K562 (cell line): ENCODE data around the gene RIPK3. TPM values are rescaled to one million over a fixed set of nuclear protein-coding genes. Genes with fewer than 3 reads are reported as not detected.

ENCODE experiments used
- ATAC-seq: fragments of 200-7000 bp; cut with Tn5 transposase; 3 replicates; pipeline ENCODE4 v1.9.1; 2020; ENCODE audit warnings: moderate library complexity
- BruUV-seq: library from RNA; stranded (reverse); fragments of 400-500 nt; replicated peaks from 2 replicates; lab custom pipeline; 2021; lab: Mats Ljungman, UMichigan
- CTCF ChIA-PET: fragments of 300-600 bp; formaldehyde crosslinking; extraction: SDS; loops from one replicate; lab custom pipeline; 2021; ENCODE audit warnings: low intra/inter-chr PET ratio; lab: Yijun Ruan, JAX
- POLR2A ChIA-PET: fragments of 300-600, 350-650 bp; sonication (Branson Sonifier 250); formaldehyde crosslinking; extraction: SDS; loops from one replicate; lab custom pipeline; 2021; ENCODE audit warnings: antibody characterized with exemption, inconsistent platforms; lab: Yijun Ruan, JAX
- DNase-seq, 4 experiments: peaks; one replicate each; pipeline versions ENCODE4 v3.0.0 to v3.0.0-alpha.2; 2011 to 2018; ENCODE audit warnings: low spot score in 3 of 4, mixed read lengths in 3 of 4; ENCODE audit errors: extremely low read depth in 1 of 4
- FAIRE-seq: peaks from 2 replicates; lab custom pipeline; 2011; peaks lifted over from hg19 to GRCh38; lab: Jason Lieb, UNC
- H2AFZ ChIP-seq: 2 replicates; pipeline ENCODE4 v1.6.0; 2011; ENCODE audit warnings: low read depth, low read length, control low read depth, inconsistent platforms
- H3K27ac ChIP-seq: fragments of 200-600 bp; 3 replicates; pipeline ENCODE4 v1.8.0; 2011; ENCODE audit warnings: low read depth, mild to moderate bottlenecking, control low read depth, inconsistent platforms, low read length, moderate library complexity, mixed read lengths; ENCODE audit errors: extremely low read depth
- H3K27me3 ChIP-seq, 2 experiments: fragments of 300-600 bp in 1 of 2; 2 replicates in 1 of 2; 3 replicates in 1 of 2; pipeline versions ENCODE4 v1.6.0 to v1.8.0; 2011; ENCODE audit warnings: inconsistent platforms in 2 of 2, low read length in 2 of 2, mild to moderate bottlenecking in 1 of 2, mixed read lengths in 1 of 2, moderate library complexity in 1 of 2; ENCODE audit not compliant: control insufficient read depth in 2 of 2, insufficient read depth in 2 of 2
- H3K36me3 ChIP-seq: fragments of 300-600 bp; 3 replicates; pipeline ENCODE4 v1.8.0; 2011; ENCODE audit warnings: mild to moderate bottlenecking, low read length, inconsistent platforms; ENCODE audit not compliant: control insufficient read depth, insufficient read depth
- H3K4me1 ChIP-seq, 2 experiments: fragments of 200-600 bp in 1 of 2; replicated peaks in 1 of 2; 2 replicates in 1 of 2; 3 replicates in 1 of 2; pipeline versions ENCODE4 v1.5.1 to v1.8.0; 2011; ENCODE audit warnings: inconsistent platforms in 2 of 2, low read length in 2 of 2, mild to moderate bottlenecking in 1 of 2, mixed read lengths in 1 of 2, moderate library complexity in 1 of 2; ENCODE audit not compliant: control insufficient read depth in 2 of 2, insufficient read depth in 2 of 2
- H3K4me2 ChIP-seq: 2 replicates; pipeline ENCODE4 v1.6.1; 2011; ENCODE audit warnings: low read length, control low read depth, inconsistent platforms, mixed read lengths; ENCODE audit not compliant: insufficient read depth
- H3K4me3 ChIP-seq: fragments of 200-600 bp; sonication (generic), shearing (Covaris generic); 2 replicates; pipeline ENCODE4 v1.5.1; 2016; ENCODE audit warnings: control low read depth, inconsistent platforms
- H3K79me2 ChIP-seq: fragments of 200-600 bp; 3 replicates; pipeline ENCODE4 v1.8.0; 2011; ENCODE audit warnings: low read length, inconsistent platforms; ENCODE audit not compliant: control insufficient read depth, insufficient read depth
- H3K9ac ChIP-seq, 2 experiments: 2 replicates each; pipeline versions ENCODE4 v1.6.0 to v1.6.1; 2011; ENCODE audit warnings: low read depth in 2 of 2, low read length in 2 of 2, control low read depth in 1 of 2, inconsistent platforms in 1 of 2, mild to moderate bottlenecking in 1 of 2, mixed read lengths in 1 of 2; ENCODE audit not compliant: insufficient read depth in 1 of 2
- H3K9me1 ChIP-seq: one replicate; pipeline ENCODE4 v1.6.0; 2011; ENCODE audit warnings: inconsistent platforms, mild to moderate bottlenecking, low read length, moderate library complexity; ENCODE audit not compliant: control insufficient read depth, insufficient read depth
- H3K9me3 ChIP-seq: replicated peaks from 2 replicates; pipeline ENCODE4 v1.5.1; 2011; ENCODE audit warnings: low read depth, low read length, inconsistent platforms; ENCODE audit not compliant: control insufficient read depth, insufficient read depth
- H4K20me1 ChIP-seq: replicated peaks from 2 replicates; pipeline ENCODE4 v1.6.1; 2011; ENCODE audit warnings: low read length, inconsistent platforms, mixed read lengths; ENCODE audit not compliant: control insufficient read depth, insufficient read depth
- MEIS2 ChIP-seq: fragments of 450-650 bp; IDR thresholded peaks from 2 replicates; pipeline ENCODE4 v1.6.1; 2014; ENCODE audit warnings: mild to moderate bottlenecking; ENCODE audit not compliant: partially characterized antibody
- NELFE ChIP-seq: IDR thresholded peaks from 2 replicates; pipeline ENCODE4 v1.6.1; 2011; ENCODE audit warnings: mild to moderate bottlenecking; ENCODE audit not compliant: insufficient read depth, insufficient read length
- PBX2 ChIP-seq, 2 experiments: IDR thresholded peaks in 1 of 2; conservative IDR thresholded peaks in 1 of 2; 2 replicates each; pipeline ENCODE4 v1.6.1; 2016; ENCODE audit warnings: low read depth in 2 of 2, mild to moderate bottlenecking in 1 of 2, missing compliant biosample characterization in 1 of 2, missing genetic modification characterization in 1 of 2, moderate library complexity in 1 of 2
- RERE ChIP-seq: sonication (generic); formaldehyde crosslinking; IDR thresholded peaks from 2 replicates; pipeline ENCODE4 v1.8.0; 2023; ENCODE audit warnings: missing genetic modification reagents, mild to moderate bottlenecking, borderline replicate concordance
- SUPT5H ChIP-seq: fragments of 450-650 bp; IDR thresholded peaks from 2 replicates; pipeline ENCODE4 v1.6.1; 2016
- XRCC4 ChIP-seq: IDR thresholded peaks from one replicate; pipeline ENCODE4 v1.6.1; 2011; ENCODE audit not compliant: insufficient read depth, insufficient read length; ENCODE audit errors: extremely low read depth
- XRCC5 ChIP-seq: fragments of 200-400 bp; formaldehyde crosslinking; IDR thresholded peaks from 2 replicates; pipeline ENCODE4 v1.6.1; 2017; ENCODE audit warnings: low read depth, mild to moderate bottlenecking, low read length
- WGBS: fragments of 100-300 bp; shearing (Covaris generic); methylation state at CpG from one replicate; pipeline ENCODE4 v1.1.6; 2016; ENCODE audit warnings: low coverage, mixed read lengths; ENCODE audit not compliant: insufficient coverage; ENCODE audit errors: missing lambda C conversion rate; 5-methylcytosine and 5-hydroxymethylcytosine counted together
- in situ Hi-C: fragments of 300-500 bp; cut with MboI; formaldehyde crosslinking; loops from 4 replicates; pipeline ENCODE4 v1.15.0; 2018; ENCODE audit warnings: inconsistent platforms, mixed read lengths
- intact Hi-C: fragments of 100-400 bp; cut with micrococcal nuclease; formaldehyde crosslinking; loops from 2 replicates; pipeline ENCODE4 v1.14.2; 2022
- polyA plus RNA-seq, 8 experiments: library from polyadenylated mRNA; depleted of rRNA in 4 of 8; stranded (reverse) in 5 of 8; unstranded in 3 of 8; fragments of >200 nt; fragmentation: Nextera tagmentation in 2 of 8; fragmentation: Illumina TruSeq in 1 of 8; extraction: Ambion mirVana in 2 of 8; extraction: Trizol in 1 of 8; gene quantifications; 2 replicates each; pipeline versions ENCODE4 v1.2.1 to v1.2.3, GENCODE V29; 2011 to 2014; ENCODE audit warnings: inconsistent platforms in 1 of 8, missing spikeins in 1 of 8
- total RNA-seq, 7 experiments: library from RNA; depleted of rRNA in 6 of 7; stranded (reverse); fragments of >200 nt in 6 of 7; fragmentation: Illumina TruSeq in 2 of 7; extraction: Trizol in 2 of 7; gene quantifications; 2 replicates each; pipeline versions ENCODE4 v1.2.1 to v1.2.3, GENCODE V29; 2011 to 2021; ENCODE audit warnings: low replicate concordance in 1 of 7

The RIPK3 gene
- total and polyA plus RNA-seq, 9 of the 15 experiments (the other 6 are each of a cell fraction or from before 2014, with no cell fraction given): 0.03 to 0.43 (median 0.28) TPM; not detected in 3

DNA sequence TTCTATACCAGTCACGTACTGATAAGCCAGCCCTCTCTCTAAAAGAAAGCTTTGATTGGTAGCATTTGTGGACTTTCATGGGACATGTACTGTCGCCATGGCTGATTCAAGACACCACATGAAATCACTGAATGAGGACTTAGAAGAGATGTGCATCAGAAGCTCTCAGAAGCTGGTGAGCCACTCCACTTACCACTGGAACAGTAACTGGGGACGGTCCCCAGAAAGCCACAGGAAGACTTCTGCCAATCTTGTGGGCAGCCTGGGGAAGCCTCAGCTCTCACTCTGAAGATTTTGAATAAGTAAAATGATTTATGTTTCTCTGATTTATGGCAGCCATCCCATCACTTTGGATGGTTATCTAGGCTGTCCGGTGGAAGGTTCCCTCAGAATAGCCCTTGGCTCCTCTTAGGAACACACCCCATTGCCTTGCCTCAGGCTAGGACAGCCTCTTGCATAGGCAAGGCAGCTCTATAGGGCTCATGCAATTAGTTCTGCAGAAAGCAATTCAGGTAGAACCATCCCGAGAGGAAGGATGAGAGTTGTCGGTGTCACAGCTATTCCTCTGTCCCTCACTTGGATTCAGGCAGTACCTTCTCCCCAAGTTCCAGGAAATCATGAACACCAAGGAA, 50.0 kb downstream of the RIPK3 start:
- no peak for TF ChIP-seq RERE (CRISPR knock-in tag)
- no peak for TF ChIP-seq SUPT5H
- TF ChIP-seq XRCC5: no peak
- TF ChIP-seq XRCC4: no peak
- peak; percentile 6 for TF ChIP-seq MEIS2
- TF ChIP-seq NELFE: no peak
- TF ChIP-seq PBX2 (CRISPR knock-in tag; IDR thresholded peaks at IDR 0.05; ENCODE audit: low read depth): no peak
- TF ChIP-seq PBX2 (tag; conservative IDR thresholded peaks at IDR 0.05; ENCODE audit: low read depth): 0 out of 2 replicates have a peak, but pooled peaks have one; percentile 16
- no peaks in the 10 kb centered on the region for H4K20me1 ChIP-seq
- no peaks in the 10 kb centered on the region for H3K9me3 ChIP-seq
- H3K4me2 ChIP-seq: no peak overlapping the region
- H3K27ac ChIP-seq: no peak overlapping the region
- peaks cover 26% of the 10 kb centered on the region; the same call in 1 of the 3 replicates for H3K36me3 ChIP-seq
- no peak for DNase-seq
- ChIA-PET CTCF (no interaction called here), POLR2A (interaction anchor here (1.0 to 1.1 kb wide), 2 partner anchors 8 to 84 kb away, joined by 3 to 4 read pairs; partner anchors contain the start of gene TSSK4)
- H3K4me1 ChIP-seq: no peaks in the 10 kb centered on the region
- no peaks in the 10 kb centered on the region for H3K79me2 ChIP-seq
- WGBS: 58% methylated on average over 6 of the region's 6 CpGs
- FAIRE-seq: no peak
- no peak for ATAC-seq
- H3K9me1 ChIP-seq: no peaks in the 10 kb centered on the region
- H2AFZ ChIP-seq: no peak overlapping the region
- no TSS peak for BruUV-seq
- no peak overlapping the region for H3K9ac ChIP-seq
- intact Hi-C loops (no loop called here), in situ Hi-C loops (loop anchor here (10.0 kb wide), 1 partner anchor 275 kb away; no protein-coding TSS in a partner anchor)
- no peak overlapping the region for H3K4me3 ChIP-seq
- H3K27me3 ChIP-seq: no peaks in the 10 kb centered on the region
